HEK293 (cell line): Measurements from ENCODE around the gene NFKBIA.

Source experiments
- CTCF ChIA-PET: fragments of 350-600 bp; formaldehyde crosslinking; extraction: SDS; loops from one replicate; lab custom pipeline; 2021; ENCODE audit warnings: antibody characterized with exemption; lab: Yijun Ruan, JAX
- POLR2A ChIA-PET: fragments of 300-600 bp; formaldehyde crosslinking; extraction: SDS; loops from one replicate; lab custom pipeline; 2020; ENCODE audit warnings: antibody characterized with exemption, inconsistent platforms; lab: Yijun Ruan, JAX
- H3K27ac ChIP-seq: fragments of 200-500 bp; sonication (Bioruptor generic); 2 replicates; pipeline ENCODE4 v1.5.1; 2014; ENCODE audit warnings: low read depth, low read length, control low read depth, inconsistent platforms; ENCODE audit errors: extremely low read depth
- H3K36me3 ChIP-seq, 2 experiments: fragments of 200-500 bp in 1 of 2; sonication (Bioruptor generic) in 1 of 2; 1 replicate in 1 of 2; 2 replicates in 1 of 2; pipeline ENCODE4 v1.5.1; 2014 to 2017; ENCODE audit warnings: inconsistent platforms in 2 of 2, low read length in 2 of 2; ENCODE audit not compliant: control insufficient read depth in 2 of 2, insufficient read depth in 1 of 2
- H3K4me1 ChIP-seq: fragments of 200-500 bp; sonication (Bioruptor generic); 2 replicates; pipeline ENCODE4 v1.5.1; 2014; ENCODE audit warnings: mild to moderate bottlenecking, low read length, inconsistent platforms; ENCODE audit not compliant: control insufficient read depth, insufficient read depth
- H3K4me3 ChIP-seq: 2 replicates; pipeline ENCODE4 v1.5.1; 2011; ENCODE audit warnings: low read depth, mild to moderate bottlenecking, control low read depth, low read length, moderate library complexity
- H3K9me3 ChIP-seq: fragments of 200-500 bp; sonication (Bioruptor generic); 2 replicates; pipeline ENCODE4 v1.5.1; 2014; ENCODE audit warnings: low read depth, low read length, inconsistent platforms; ENCODE audit not compliant: control insufficient read depth, insufficient read depth
- SP7 ChIP-seq: fragments of 450-650 bp; formaldehyde crosslinking; IDR thresholded peaks from 2 replicates; pipeline ENCODE4 v1.5.1; 2016; ENCODE audit warnings: missing biosample characterization, missing genetic modification characterization
- ZBTB48 ChIP-seq: fragments of 450-650 bp; formaldehyde crosslinking; IDR thresholded peaks from 2 replicates; pipeline ENCODE4 v1.5.1; 2016; ENCODE audit warnings: missing biosample characterization, missing genetic modification characterization
- ZNF132 ChIP-seq: fragments of 450-650 bp; formaldehyde crosslinking; IDR thresholded peaks from 2 replicates; pipeline ENCODE4 v1.5.1; 2017; ENCODE audit warnings: missing biosample characterization, missing genetic modification characterization, borderline replicate concordance

The NFKBIA gene

DNA sequence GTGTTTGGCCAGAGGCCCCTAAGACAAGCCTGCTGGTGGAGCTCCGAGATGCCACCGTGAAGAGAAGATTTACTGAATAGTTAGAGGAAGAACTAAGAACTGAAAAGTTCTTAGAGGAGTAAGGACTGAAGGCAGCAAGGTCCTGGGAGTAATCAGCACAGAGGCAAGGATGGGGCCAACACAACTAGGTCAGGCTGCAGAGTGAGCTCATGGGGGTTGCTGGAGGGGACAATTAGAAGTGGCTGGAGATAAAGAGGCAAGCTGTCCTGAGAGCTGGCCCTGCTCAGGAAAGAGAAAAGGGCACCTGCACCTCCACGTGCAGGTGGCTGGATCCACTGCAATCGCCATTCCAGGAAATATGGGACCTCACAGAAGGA lies 52.7 kb downstream of the NFKBIA start:
- H3K4me1 ChIP-seq, result no peaks in the 10 kb centered on the region
- TF ChIP-seq ZNF132 (no peak), SP7 (tag by site-specific recombination) (no peak), ZBTB48 (tag by site-specific recombination) (no peak)
- TF ChIP-seq, all 188 proteins: peak for 0
- H3K9me3 ChIP-seq, result no peaks in the 10 kb centered on the region
- ChIA-PET POLR2A (no interaction called here), CTCF (interaction anchor here (0.6 to 1.0 kb wide), 2 partner anchors 51 to 531 kb away, joined by 3 to 4 read pairs; no protein-coding TSS in a partner anchor)
- no peak overlapping the region for H3K27ac ChIP-seq
- H3K36me3 ChIP-seq, result no peaks in the 10 kb centered on the region
- no peak overlapping the region for H3K4me3 ChIP-seq
